ENCODE data around the gene CWC22.

The CWC22 gene

GRCh38 chr2:180003559-180003958 lies 3.5 kb downstream of the CWC22 start:
- no peak for DNase-seq (ENCODE audit: extremely low read depth, low read depth)
- no peak for TF ChIP-seq CTCF (IDR thresholded peaks at IDR 0.05; ENCODE audit: low read depth, low read length, missing control alignments)
- no peak overlapping the region for H3K4me3 ChIP-seq (replicated peaks; ENCODE audit: low read depth, low read length)

- no peak overlapping the region for H3K4me3 ChIP-seq (replicated peaks; ENCODE audit: low read depth, low read length)
- DNase-seq (ENCODE audit: extremely low read depth, low read depth): no peak
- TF ChIP-seq CTCF (IDR thresholded peaks at IDR 0.05; ENCODE audit: low read depth, low read length, missing control alignments): no peak
Observed at GRCh38 chr2:180003073-180003472, 4.0 kb downstream of the CWC22 start.

- TF ChIP-seq CTCF (IDR thresholded peaks at IDR 0.05; ENCODE audit: low read depth, low read length, missing control alignments): no peak
- no peak overlapping the region for H3K4me3 ChIP-seq (replicated peaks; ENCODE audit: low read depth, low read length)
- DNase-seq (ENCODE audit: extremely low read depth, low read depth): no peak
Observed at GRCh38 chr2:180002198-180002770, 4.8 kb downstream of the CWC22 start.

GRCh38 chr2:180001726-180002125 lies 5.4 kb downstream of the CWC22 start:
- H3K4me3 ChIP-seq (replicated peaks; ENCODE audit: low read depth, low read length): no peak overlapping the region
- TF ChIP-seq CTCF (IDR thresholded peaks at IDR 0.05; ENCODE audit: low read depth, low read length, missing control alignments): no peak
- no peak for DNase-seq (ENCODE audit: extremely low read depth, low read depth)

- no peak overlapping the region for H3K4me3 ChIP-seq (replicated peaks; ENCODE audit: low read depth, low read length)
- DNase-seq (ENCODE audit: extremely low read depth, low read depth): no peak
- TF ChIP-seq CTCF (IDR thresholded peaks at IDR 0.05; ENCODE audit: low read depth, low read length, missing control alignments): no peak
Observed at GRCh38 chr2:180000434-180000833, 6.7 kb downstream of the CWC22 start.

- no peak overlapping the region for H3K4me3 ChIP-seq (replicated peaks; ENCODE audit: low read depth, low read length)
- no peak for DNase-seq (ENCODE audit: extremely low read depth, low read depth)
- TF ChIP-seq CTCF (IDR thresholded peaks at IDR 0.05; ENCODE audit: low read depth, low read length, missing control alignments): no peak
Observed at GRCh38 chr2:179999000-179999399, 8.1 kb downstream of the CWC22 start.
